ENCODE measurements around the gene RAB31. TPM values are rescaled to one million over a fixed set of nuclear protein-coding genes. Genes with fewer than 3 reads are reported as not detected.
A peak's percentile ranks its signal among the peaks of the same experiment; 100 is the strongest.
"Not testable (repeated sequence)": the region's sequence is repeated elsewhere in the genome, so short reads cannot be mapped to it uniquely, and the experiment has no call there.

The RAB31 gene
- total RNA-seq: 22.6 and 28.1 TPM in 2 replicates

GRCh38 chr18:9708057-9708433 lies at the start of gene RAB31:
RAB31 (plus strand) TSS chr18:9708301; CDS start chr18:9708406, 105 bp downstream.
- DNase-seq (ENCODE audit: low read depth): no peak

GRCh38 chr18:9659499-9660375 lies 48.4 kb upstream of the RAB31 start:
- DNase-seq (ENCODE audit: low read depth): no peak

GRCh38 chr18:9661564-9661963 lies 46.5 kb upstream of the RAB31 start:
- DNase-seq (ENCODE audit: low read depth): no peak

- peak; percentile 33 for DNase-seq (ENCODE audit: low read depth)
Measured at GRCh38 chr18:9663377-9663776, 44.7 kb upstream of the RAB31 start.

- DNase-seq (ENCODE audit: low read depth): peak; percentile 86
Measured at GRCh38 chr18:9665314-9665713, 42.8 kb upstream of the RAB31 start.

- no peak for DNase-seq (ENCODE audit: low read depth)
Measured at GRCh38 chr18:9666548-9666947, 41.6 kb upstream of the RAB31 start.

GRCh38 chr18:9669016-9669415 lies 39.1 kb upstream of the RAB31 start:
- DNase-seq (ENCODE audit: low read depth): no peak

- no peak for DNase-seq (ENCODE audit: low read depth)
Measured at GRCh38 chr18:9671214-9671613, 36.9 kb upstream of the RAB31 start.

- peak; percentile 100 for DNase-seq (ENCODE audit: low read depth)
Measured at GRCh38 chr18:9673296-9674251, 34.5 kb upstream of the RAB31 start.

GRCh38 chr18:9678216-9678615 lies 29.9 kb upstream of the RAB31 start:
- DNase-seq (ENCODE audit: low read depth): not testable (repeated sequence)

GRCh38 chr18:9679125-9679524 lies 29.0 kb upstream of the RAB31 start:
- no peak for DNase-seq (ENCODE audit: low read depth)

- no peak for DNase-seq (ENCODE audit: low read depth)
Measured at GRCh38 chr18:9681217-9681616, 26.9 kb upstream of the RAB31 start.

GRCh38 chr18:9682572-9682971 lies 25.5 kb upstream of the RAB31 start:
- DNase-seq (ENCODE audit: low read depth): no peak

- DNase-seq (ENCODE audit: low read depth): peak; percentile 71
Measured at GRCh38 chr18:9683418-9684396, 24.4 kb upstream of the RAB31 start.

GRCh38 chr18:9684881-9685614 lies 23.1 kb upstream of the RAB31 start:
- no peak for DNase-seq (ENCODE audit: low read depth)

- DNase-seq (ENCODE audit: low read depth): no peak
Measured at GRCh38 chr18:9685615-9685890, 22.5 kb upstream of the RAB31 start.

- DNase-seq (ENCODE audit: low read depth): peak; percentile 45
Measured at GRCh38 chr18:9688036-9688741, 19.9 kb upstream of the RAB31 start.

GRCh38 chr18:9689253-9689652 lies 18.8 kb upstream of the RAB31 start:
- DNase-seq (ENCODE audit: low read depth): no peak

- no peak for DNase-seq (ENCODE audit: low read depth)
Measured at GRCh38 chr18:9690418-9691188, 17.5 kb upstream of the RAB31 start.
